ENCODE measurements around the gene PTPRN2. TPM values are rescaled to one million over a fixed set of nuclear protein-coding genes. Genes with fewer than 3 reads are reported as not detected.
"Not testable (repeated sequence)": the region's sequence is repeated elsewhere in the genome, so short reads cannot be mapped to it uniquely, and the experiment has no call there.

Gene PTPRN2
- total RNA-seq, 1 donor from 2014 or later = 32.2 TPM

DNA sequence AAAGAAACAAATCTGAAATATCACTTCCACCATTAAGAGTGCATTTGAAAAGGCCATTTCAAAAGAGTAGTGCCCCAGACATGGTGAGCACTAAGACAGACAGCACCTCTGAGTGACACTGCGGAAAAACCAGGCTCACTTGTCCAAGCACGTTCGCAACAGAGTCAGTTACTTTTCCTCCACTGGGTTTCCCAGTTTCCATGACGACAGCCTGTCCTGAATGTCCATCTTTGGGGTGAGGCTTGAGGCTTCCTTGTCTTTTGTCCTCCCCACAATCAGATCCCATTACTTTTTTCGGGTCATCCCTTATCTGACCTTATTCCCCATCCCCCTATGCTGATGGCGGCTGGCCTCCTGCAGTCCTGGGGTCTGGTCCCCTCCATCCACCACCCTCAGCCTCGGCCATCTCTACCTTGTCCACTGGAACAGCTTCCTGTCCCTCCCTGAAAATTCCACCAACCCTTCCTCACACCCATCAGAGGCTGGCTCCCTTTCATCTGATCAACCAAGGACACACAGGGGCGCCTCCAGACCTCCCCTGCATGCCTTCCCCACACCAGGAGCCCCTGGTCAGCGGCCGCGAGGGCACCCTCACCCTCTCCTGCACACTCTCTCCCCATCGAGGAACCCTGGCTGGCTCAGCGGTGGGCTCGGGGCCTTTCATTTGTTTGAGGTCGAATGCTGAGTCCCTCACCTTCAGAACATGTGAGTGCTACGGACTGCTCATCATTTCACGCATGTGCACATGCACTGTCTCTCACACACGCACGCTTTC lies 887.2 kb downstream of the PTPRN2 start:
- Mint-ChIP-seq H3K4me3 (no peak overlapping the region), H3K27ac (ENCODE audit: unreplicated experiment) (peak overlapping the region; percentile 47), H3K4me1 (peaks cover 16% of the 10 kb centered on the region), H3K27me3 (ENCODE audit: low read depth) (peaks cover 16% of the 10 kb centered on the region), H3K9me3 (peaks cover 2% of the 10 kb centered on the region), H3K36me3 (ENCODE audit: low read depth) (peaks cover 2% of the 10 kb centered on the region)
- DNase-seq (ENCODE audit: low read depth, low spot score) = no peak
- TF ChIP-seq, protein P1, sequence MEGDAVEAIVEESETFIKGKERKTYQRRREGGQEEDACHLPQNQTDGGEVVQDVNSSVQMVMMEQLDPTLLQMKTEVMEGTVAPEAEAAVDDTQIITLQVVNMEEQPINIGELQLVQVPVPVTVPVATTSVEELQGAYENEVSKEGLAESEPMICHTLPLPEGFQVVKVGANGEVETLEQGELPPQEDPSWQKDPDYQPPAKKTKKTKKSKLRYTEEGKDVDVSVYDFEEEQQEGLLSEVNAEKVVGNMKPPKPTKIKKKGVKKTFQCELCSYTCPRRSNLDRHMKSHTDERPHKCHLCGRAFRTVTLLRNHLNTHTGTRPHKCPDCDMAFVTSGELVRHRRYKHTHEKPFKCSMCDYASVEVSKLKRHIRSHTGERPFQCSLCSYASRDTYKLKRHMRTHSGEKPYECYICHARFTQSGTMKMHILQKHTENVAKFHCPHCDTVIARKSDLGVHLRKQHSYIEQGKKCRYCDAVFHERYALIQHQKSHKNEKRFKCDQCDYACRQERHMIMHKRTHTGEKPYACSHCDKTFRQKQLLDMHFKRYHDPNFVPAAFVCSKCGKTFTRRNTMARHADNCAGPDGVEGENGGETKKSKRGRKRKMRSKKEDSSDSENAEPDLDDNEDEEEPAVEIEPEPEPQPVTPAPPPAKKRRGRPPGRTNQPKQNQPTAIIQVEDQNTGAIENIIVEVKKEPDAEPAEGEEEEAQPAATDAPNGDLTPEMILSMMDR (conservative IDR thresholded peaks at IDR 0.05) = no peak

DNA sequence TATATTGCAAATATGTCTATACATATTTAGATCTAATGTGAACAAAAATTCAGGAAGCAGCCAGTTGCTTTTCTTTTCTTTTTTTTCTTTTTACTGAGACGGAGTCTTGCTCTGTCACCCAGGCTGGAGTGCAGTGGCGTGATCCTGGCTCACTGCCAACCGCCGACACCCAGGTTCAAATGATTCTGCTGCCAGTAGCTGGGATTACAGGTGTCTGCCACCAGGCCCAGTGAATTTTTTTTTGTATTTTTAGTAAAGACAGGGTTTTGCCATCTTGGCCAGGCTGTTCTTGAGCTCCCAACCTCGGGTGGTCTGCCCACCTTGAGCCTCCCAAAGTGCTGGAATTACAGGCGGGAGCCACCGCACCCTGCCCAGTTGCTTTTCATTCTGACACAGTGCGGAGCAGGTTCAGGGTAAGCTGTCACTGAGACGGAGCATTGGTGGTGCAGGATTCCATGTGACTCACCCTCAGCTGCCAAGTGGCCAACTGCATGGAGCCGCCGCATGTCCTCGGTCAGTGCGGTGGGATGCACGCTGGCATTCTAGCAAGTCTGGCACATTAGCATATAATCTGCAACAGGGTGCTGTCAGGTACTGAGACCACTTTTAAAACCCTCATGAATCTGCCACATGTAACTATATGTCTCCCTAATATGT lies 888.1 kb downstream of the PTPRN2 start:
- peaks cover 20% of the 10 kb centered on the region for H3K27me3 Mint-ChIP-seq (ENCODE audit: low read depth)
- peaks cover 3% of the 10 kb centered on the region for H3K9me3 Mint-ChIP-seq
- peaks cover 3% of the 10 kb centered on the region for H3K36me3 Mint-ChIP-seq (ENCODE audit: low read depth)
- DNase-seq (ENCODE audit: low read depth, low spot score) = no peak
- H3K27ac Mint-ChIP-seq (ENCODE audit: unreplicated experiment) = no peak overlapping the region
- H3K4me3 Mint-ChIP-seq = no peak overlapping the region
- H3K4me1 Mint-ChIP-seq = peaks cover 16% of the 10 kb centered on the region
- TF ChIP-seq, protein P1 (conservative IDR thresholded peaks at IDR 0.05) = no peak

DNA sequence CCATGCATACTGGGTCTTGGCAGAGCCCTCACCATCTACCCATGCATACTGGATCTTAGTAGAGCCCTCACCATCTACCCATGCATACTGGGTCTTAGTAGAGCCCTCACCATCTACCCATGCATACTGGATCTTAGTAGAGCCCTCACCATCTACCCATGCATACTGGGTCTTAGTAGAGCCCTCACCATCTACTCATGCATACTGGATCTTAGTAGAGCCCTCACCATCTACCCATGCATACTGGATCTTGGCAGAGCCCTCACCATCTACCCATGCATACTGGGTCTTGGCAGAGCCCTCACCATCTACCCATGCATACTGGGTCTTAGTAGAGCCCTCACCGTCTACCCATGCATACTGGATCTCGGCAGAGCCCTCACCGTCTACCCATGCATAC lies 890.3 kb downstream of the PTPRN2 start:
- not testable (repeated sequence) for H3K9me3 Mint-ChIP-seq
- H3K27me3 Mint-ChIP-seq (ENCODE audit: low read depth) = peaks cover 26% of the 10 kb centered on the region

DNA sequence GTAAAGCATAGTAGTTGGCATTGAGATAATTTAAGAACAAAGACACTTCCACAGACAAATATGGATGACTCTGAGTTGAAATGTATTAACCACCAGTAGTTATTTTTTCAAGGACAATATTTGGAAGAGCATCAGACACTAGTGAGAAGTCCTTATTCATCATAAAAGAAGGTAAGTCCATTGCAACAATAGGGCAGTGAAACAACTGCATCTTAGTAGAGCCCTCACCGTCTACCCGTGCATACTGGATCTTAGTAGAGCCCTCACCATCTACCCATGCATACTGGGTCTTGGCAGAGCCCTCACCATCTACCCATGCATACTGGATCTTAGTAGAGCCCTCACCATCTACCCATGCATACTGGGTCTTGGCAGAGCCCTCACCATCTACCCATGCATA lies 892.0 kb downstream of the PTPRN2 start:
- not testable (repeated sequence) for DNase-seq (ENCODE audit: low read depth, low spot score); H3K4me3 Mint-ChIP-seq
- H3K4me1 Mint-ChIP-seq = peaks cover 29% of the 10 kb centered on the region

More for the DNA sequence above, 890.3 kb downstream of the PTPRN2 start:
- not testable (repeated sequence) for H3K4me3 Mint-ChIP-seq; H3K27ac Mint-ChIP-seq (ENCODE audit: unreplicated experiment); H3K36me3 Mint-ChIP-seq (ENCODE audit: low read depth); DNase-seq (ENCODE audit: low read depth, low spot score)
- peaks cover 25% of the 10 kb centered on the region for H3K4me1 Mint-ChIP-seq

DNA sequence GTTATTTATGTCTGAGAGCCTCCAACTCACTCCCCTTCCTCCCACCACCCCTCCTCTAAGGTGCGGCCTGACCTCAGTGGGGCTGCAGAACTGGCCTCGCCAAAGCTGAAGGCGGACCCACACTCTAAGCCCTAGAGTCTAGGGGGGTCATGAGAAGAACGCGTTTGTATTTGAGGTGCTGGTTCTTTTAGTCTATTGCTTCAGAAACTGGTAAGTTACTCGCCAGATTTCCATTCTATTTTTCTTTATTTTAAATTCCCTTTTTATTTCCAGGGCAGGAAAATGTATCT lies 893.3 kb downstream of the PTPRN2 start:
- H3K4me1 Mint-ChIP-seq = peaks cover 19% of the 10 kb centered on the region
- H3K27me3 Mint-ChIP-seq (ENCODE audit: low read depth) = peaks cover 32% of the 10 kb centered on the region
- TF ChIP-seq, protein P1 (conservative IDR thresholded peaks at IDR 0.05) = no peak
- no peak overlapping the region for H3K27ac Mint-ChIP-seq (ENCODE audit: unreplicated experiment)
- peaks cover 3% of the 10 kb centered on the region for H3K9me3 Mint-ChIP-seq
- H3K36me3 Mint-ChIP-seq (ENCODE audit: low read depth) = peaks cover 5% of the 10 kb centered on the region
- H3K4me3 Mint-ChIP-seq = peak overlapping the region; percentile 84
- no peak for DNase-seq (ENCODE audit: low read depth, low spot score)

More for the DNA sequence above, 892.0 kb downstream of the PTPRN2 start:
- peaks cover 30% of the 10 kb centered on the region for H3K27me3 Mint-ChIP-seq (ENCODE audit: low read depth)
- not testable (repeated sequence) for H3K9me3 Mint-ChIP-seq; H3K36me3 Mint-ChIP-seq (ENCODE audit: low read depth); H3K27ac Mint-ChIP-seq (ENCODE audit: unreplicated experiment)

DNA sequence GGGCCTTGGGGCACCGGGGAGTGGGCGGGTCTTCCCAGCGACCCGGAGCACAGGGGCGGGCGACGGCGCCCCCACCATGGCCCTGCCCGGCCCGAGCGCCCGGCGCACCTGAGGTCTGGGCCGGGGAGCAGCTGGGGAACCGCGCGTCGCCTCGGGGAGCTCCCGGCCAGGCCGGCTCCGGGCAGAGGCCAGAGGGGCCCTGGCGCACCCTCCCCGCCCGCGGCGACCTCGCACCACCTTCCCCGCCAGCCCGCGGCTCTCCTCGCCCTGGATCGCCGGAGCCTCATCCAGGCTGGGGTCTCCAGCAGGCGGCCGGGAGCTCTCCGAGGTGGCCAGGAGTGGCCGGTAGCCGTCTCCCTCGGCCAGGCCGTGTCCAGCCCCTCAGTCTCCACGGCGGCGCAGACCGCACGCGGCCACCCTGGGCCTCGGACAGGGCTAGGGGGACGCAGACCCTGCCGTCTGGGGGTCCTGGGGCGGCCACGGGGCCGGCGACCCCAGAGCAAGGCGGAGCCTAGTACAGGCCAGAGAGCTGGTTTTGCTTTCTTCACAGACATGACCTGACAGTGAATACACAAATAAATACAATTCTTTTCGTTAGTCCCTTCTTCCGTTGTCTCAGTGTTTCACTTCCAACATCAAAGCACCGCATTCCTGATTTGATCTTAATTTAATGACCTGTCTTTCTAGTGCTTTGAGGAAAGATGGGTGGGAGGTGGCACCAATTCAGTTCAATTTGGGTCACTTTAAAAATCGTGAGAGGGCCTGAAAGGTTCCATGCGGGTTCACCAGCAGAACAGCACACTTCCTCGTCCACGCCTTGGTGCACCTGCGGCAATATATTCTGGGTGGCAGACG lies 893.9 kb downstream of the PTPRN2 start:
- Mint-ChIP-seq H3K9me3 (peaks cover 3% of the 10 kb centered on the region), H3K4me3 (peak overlapping the region; percentile 84), H3K27ac (ENCODE audit: unreplicated experiment) (no peak overlapping the region), H3K36me3 (ENCODE audit: low read depth) (peaks cover 5% of the 10 kb centered on the region), H3K4me1 (peaks cover 19% of the 10 kb centered on the region), H3K27me3 (ENCODE audit: low read depth) (peaks cover 35% of the 10 kb centered on the region)
- TF ChIP-seq, protein P1 (conservative IDR thresholded peaks at IDR 0.05) = no peak
- DNase-seq (ENCODE audit: low read depth, low spot score) = peak; percentile 57
